ENCODE measurements around the gene MRPL17.

DNA sequence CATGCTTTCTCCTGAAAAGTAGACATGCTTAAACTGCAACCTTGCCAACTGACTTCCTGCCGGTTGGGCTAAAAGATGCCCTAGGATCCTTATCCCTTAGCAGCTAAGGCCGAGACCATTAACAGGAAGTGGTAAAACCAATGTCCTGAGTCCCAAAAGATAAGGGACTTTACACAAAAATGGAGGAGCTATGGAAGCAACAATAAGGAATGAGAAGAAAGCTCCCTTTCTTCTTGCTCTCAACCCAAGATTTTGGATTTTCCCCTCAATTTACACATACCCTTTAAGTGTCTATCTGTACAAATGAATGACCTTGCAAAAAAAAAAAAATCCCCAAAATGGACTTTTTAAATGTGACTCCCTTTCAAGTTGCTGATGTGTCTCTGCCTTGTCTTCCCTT lies 11.1 kb downstream of the MRPL17 start:
- TF ChIP-seq, protein P1, sequence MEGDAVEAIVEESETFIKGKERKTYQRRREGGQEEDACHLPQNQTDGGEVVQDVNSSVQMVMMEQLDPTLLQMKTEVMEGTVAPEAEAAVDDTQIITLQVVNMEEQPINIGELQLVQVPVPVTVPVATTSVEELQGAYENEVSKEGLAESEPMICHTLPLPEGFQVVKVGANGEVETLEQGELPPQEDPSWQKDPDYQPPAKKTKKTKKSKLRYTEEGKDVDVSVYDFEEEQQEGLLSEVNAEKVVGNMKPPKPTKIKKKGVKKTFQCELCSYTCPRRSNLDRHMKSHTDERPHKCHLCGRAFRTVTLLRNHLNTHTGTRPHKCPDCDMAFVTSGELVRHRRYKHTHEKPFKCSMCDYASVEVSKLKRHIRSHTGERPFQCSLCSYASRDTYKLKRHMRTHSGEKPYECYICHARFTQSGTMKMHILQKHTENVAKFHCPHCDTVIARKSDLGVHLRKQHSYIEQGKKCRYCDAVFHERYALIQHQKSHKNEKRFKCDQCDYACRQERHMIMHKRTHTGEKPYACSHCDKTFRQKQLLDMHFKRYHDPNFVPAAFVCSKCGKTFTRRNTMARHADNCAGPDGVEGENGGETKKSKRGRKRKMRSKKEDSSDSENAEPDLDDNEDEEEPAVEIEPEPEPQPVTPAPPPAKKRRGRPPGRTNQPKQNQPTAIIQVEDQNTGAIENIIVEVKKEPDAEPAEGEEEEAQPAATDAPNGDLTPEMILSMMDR (conservative IDR thresholded peaks at IDR 0.05; ENCODE audit: low read depth, low read length), result no peak
- TF ChIP-seq EZH2 (IDR thresholded peaks at IDR 0.05; ENCODE audit: low read length, unreplicated experiment) (no peak), EZH2phosphoT487 (IDR thresholded peaks at IDR 0.05; ENCODE audit: borderline replicate concordance, low read length) (no peak)
